NCI-H774 (cell line): ENCODE measurements around the gene ZNF790.

Experiments
- DNase-seq: peaks from one replicate; lab custom pipeline; 2025; lab: John Stamatoyannopoulos, UW

ZNF790 gene

GRCh38 chr19:36837906-36838783, at the start of gene ZNF790:
ZNF790 (minus strand) TSS chr19:36838387; CDS start chr19:36825619, 12,768 bp downstream.
- peak; percentile 87 for DNase-seq

DNA sequence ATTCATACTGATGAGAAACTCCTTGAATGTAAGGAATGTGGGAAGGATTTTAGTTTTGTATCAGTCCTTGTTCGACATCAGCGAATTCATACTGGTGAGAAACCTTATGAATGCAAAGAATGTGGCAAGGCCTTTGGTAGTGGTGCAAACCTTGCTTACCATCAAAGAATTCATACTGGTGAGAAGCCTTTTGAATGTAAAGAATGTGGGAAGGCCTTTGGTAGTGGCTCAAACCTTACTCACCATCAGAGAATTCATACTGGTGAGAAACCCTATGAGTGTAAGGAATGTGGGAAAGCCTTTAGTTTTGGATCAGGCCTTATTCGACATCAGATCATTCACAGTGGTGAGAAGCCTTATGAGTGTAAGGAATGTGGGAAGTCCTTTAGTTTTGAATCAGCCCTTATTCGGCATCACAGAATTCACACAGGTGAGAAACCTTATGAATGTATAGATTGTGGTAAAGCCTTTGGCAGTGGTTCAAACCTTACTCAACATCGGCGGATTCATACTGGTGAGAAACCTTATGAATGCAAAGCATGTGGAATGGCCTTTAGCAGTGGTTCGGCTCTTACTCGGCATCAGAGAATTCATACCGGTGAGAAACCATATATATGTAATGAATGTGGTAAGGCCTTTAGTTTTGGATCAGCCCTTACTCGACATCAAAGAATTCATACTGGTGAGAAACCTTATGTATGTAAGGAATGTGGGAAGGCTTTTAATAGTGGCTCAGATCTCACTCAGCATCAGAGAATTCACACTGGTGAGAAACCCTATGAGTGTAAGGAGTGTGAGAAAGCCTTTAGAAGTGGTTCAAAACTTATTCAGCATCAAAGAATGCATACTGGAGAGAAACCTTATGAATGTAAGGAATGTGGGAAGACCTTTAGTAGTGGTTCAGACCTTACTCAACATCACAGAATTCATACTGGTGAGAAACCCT, 39.1 kb upstream of the ZNF790 start:
- DNase-seq = no peak

DNA sequence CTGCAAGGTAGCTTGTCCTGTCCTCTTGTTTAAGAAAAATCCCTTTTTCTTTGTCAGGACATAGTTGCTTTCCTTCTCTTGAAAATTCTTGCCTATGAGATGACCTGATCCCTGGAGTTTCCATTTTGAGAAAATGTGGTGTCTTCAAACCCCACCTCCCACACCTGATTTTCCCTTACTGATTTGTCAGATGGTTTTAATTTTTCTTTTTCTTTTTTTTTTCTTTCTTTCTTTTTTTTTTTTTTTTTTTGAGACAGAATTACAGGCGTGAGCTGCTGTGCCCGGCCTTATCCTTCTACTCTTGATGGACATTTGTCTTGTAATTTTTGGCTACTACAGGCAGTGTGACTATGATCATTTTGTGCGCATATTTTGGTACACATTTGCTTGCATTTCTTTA, 13.7 kb upstream of the ZNF790 start:
- DNase-seq = no peak

DNA sequence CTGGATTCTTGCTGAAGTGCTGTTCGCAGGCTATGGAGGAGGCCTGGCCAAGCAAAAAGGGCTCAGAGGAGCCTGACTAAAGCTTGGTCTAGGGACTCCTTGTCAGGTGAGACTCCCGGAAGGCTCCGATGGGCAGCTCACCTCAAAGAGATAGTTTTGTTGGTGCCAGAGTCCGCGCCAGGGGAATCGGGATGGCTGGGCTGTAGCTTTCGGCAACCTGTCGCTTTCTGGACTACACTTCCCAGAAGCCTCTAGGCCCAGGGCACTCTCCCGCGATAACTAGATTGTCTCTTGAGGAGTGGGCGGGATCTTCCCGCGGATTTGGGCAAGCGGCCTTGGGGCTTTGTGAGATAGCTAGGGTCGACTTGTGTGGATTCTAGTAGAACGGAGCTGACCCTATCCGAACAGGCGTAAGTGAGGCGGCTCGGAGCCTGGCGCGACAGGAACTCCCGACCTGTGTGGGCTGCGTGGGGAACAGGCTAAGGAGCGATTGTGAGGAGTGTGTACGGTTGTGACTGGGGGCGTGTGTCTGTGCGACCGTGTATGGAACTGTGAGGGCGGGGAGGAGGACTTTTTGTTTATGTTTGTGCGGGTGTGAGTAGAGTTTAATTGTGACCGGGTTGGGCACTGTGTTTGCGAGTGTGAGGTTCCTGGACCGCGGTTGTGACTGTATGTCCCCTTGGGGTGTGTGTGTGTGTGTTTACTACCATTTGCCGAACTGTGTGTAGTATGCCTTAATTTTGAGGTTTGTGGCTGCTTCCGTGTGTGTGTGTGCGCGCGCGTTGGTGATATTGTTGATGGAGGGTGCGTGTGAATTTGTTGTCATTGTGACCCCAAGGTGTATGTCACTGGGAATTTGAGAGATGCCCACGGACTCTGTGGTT, 12.6 kb upstream of the ZNF790 start, which contains the start of gene ZNF345:
TSS of gene ZNF345 (plus strand) at position 318 of the 884 bp plus-strand sequence. CDS start 25,955 bp downstream, outside the sequence.
- peak; percentile 90 for DNase-seq

- peak; percentile 81 for DNase-seq
These were observed 11.7 kb upstream of the ZNF790 start for GRCh38 chr19:36849701-36850558.

- DNase-seq = no peak
These were observed 9.8 kb upstream of the ZNF790 start for GRCh38 chr19:36847968-36848367.

- DNase-seq = peak; percentile 33
These were observed 667 bp upstream of the ZNF790 start for GRCh38 chr19:36838784-36839324.

DNA sequence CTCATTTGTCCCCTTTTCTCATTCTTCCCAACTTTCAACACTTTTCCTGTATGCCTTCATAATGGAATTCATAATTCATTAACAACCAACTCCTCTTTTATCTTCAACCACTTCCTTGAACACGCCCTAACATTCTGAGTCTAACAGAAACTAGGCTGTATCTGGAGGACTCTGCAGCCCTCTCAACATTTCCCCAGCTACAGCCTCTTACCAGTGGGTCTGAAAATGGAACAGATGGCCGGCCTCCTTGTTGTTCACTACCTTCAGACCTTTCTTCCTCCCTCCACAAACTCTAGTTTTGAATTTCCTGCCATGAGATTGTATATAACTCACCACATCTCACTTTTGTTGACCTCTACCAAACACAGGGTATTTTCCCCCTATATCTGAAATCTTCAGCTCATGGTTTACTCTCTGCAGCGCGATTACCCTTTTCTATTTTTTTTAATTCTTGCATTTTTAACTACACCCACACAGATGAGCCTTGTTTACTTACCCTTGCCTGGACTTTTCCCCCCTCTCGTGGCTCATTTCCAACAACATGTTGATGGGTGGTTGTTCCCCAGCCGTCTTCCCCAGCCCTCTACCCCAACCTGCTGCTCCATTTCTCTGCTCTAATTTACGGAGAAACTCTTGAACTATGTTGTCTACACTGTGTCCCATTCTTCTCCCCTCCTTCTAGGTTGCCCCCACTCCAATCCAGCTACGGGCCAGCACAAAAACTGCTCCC, 846 bp downstream of the ZNF790 start:
- no peak for DNase-seq

- no peak for DNase-seq
These were observed 4.8 kb downstream of the ZNF790 start for GRCh38 chr19:36833430-36833829.

DNA sequence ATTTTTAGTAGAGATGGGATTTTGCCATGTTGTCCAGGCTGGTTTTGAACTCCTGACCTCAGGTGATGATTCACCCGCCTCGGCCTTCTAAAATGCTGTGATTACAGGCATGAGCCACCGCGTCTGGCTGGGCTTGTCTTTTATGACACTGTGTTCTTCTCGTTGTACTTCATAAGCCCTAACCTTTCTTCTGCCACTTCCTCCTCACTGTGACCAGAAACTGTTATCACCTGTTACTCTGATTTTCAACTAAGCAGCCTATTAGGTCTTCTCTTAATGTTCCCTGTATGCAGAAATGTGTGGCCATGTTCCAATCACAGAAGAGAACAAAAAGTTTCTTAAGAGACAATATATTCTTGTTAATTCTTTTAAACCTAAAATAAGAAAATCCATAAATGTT, 16.4 kb downstream of the ZNF790 start:
- no peak for DNase-seq

GRCh38 chr19:36819130-36819630, 19.0 kb downstream of the ZNF790 start:
- no peak for DNase-seq

DNA sequence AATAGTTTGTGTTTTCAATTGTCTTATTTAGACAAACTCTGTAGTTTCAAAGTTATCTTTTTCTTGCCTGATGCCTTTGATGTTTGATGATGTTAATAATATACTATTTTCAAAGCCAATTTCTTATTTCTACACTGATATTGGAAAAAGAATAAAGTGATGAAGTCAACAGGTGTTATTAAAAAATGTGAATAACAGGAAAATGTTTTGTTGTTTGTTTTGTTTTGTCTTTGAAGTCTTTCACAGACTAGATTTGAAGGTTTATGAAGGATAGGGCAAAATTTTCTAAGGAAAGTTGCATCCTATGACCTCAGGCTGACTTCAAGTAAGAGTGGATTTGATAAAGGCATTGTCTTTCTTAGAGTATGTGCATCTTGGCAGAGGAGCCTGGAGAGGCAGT, 31.2 kb downstream of the ZNF790 start:
- DNase-seq = no peak

DNA sequence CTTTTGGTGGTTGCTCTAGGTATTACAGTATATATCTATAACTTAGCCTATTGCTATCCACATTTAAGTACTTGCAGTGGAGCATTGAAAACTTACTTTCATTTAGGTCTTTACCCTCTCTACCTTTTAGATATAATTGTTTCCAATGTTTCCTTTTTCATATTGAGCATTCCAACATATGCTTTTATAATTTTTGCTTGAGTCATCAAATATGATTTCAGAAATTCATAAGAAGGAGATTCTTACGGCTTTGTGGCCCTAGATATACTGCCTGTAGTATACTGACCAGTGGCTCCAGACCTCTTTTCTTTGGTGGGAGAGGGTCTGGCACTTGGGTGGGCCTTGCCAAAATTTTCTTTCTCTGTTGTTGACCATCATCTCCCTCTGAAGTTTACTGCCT, 32.8 kb downstream of the ZNF790 start:
- no peak for DNase-seq

GRCh38 chr19:36797786-36798108, 40.4 kb downstream of the ZNF790 start:
- DNase-seq = no peak

DNA sequence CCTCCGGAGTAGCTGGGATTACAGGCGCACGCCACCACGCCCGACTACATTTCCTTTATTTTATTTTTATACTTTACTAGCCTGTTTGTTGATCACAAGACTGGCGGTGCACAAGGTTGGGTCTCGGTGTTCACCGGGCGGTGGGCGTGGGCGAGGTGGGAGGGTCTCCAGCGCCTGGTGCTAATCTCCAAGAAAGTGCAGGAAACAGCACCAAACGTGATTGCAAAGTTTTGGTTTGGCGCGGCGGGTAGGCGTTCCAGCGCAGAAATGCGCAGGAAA, 41.5 kb downstream of the ZNF790 start:
- no peak for DNase-seq

DNA sequence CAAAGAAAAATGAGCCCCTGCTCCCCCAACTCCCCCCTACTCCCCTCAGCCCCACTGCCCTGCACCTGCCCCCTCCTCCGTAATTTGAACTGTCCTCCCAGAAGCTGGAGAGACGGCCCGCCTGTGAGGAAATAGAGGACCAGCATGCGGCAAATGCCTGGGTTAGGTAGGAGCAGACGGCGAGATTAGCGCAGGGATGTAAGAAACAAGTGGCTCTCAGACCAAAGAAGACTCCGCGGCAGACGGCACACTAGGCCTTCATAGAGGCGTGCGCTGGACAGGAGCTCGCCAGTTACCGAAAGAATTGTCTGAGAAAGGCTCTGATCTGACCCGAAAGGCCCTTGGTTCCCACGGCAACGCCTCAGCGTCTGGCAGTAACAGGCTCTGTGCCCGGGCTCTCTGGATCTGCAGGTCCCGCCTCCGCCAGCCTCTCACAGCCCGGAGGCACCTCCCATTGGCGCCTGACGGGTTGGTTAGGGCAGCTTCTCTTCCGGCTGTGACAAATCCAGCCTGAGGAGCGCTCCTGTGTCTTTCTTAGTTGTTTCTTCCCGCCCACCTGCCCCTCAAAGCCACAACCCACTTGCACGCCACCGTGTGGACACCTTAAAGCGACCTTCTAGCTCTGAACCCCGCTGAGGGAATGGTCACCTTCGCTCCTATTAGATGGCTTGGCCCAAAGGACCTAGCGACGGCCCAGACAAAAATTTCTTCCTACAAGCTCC, 46.6 kb downstream of the ZNF790 start:
- peak; percentile 21 for DNase-seq

DNA sequence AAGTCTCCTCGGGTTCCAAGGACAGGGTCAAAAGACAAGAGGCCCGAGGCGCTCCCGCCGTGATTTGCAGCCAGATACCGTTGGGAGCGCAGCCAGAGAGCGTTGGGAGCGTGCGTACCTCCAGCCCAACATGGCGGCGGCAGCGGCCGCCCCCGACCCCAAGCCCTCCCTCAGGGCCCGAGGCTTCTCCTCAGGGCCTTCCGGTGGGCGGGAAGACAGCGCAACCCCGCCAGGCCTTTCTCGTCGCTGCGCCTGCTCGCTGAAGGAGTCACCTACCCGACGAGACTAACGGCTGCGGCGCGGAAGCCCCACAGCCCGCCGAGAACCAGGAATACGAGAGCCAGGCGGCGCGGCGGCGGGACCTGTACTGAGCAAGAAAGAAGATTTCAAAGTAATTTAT, 62.4 kb downstream of the ZNF790 start:
- DNase-seq = no peak

- DNase-seq = no peak
These were observed 65.0 kb downstream of the ZNF790 start for GRCh38 chr19:36773223-36773579.
